ENCODE measurements around the gene USP2.

GRCh38 chr11:119397740-119398139, 16.2 kb upstream of the USP2 start:
- no peak for TF ChIP-seq CTCF (IDR thresholded peaks at IDR 0.05; ENCODE audit: insufficient read depth, low read depth, low read length)
- no peak for TF ChIP-seq EZH2 (IDR thresholded peaks at IDR 0.05; ENCODE audit: insufficient read depth, low read length)
